Activated CD8-positive, alpha-beta memory T cell treated with anti-CD3 and anti-CD28 coated beads, Interleukin-2, amount 50 U/mL, for 48 hours (primary cell): ENCODE measurements around the gene EMILIN3.

Source experiments
- DNase-seq: peaks from one replicate; pipeline ENCODE4 v3.0.0-alpha.2; 2020

EMILIN3 gene

GRCh38 chr20:41344938-41345728, 21.5 kb downstream of the EMILIN3 start:
- no peak for DNase-seq

GRCh38 chr20:41344477-41344876, 22.1 kb downstream of the EMILIN3 start:
- no peak for DNase-seq

- no peak for DNase-seq
These were observed 23.8 kb downstream of the EMILIN3 start for GRCh38 chr20:41342474-41343464.

GRCh38 chr20:41340327-41341055, 26.1 kb downstream of the EMILIN3 start, which contains the start of gene LPIN3:
TSS of gene LPIN3 (plus strand) at chr20:41340821. CDS start at chr20:41345804, 4,983 bp downstream.
- peak; percentile 81 for DNase-seq

- DNase-seq, result peak; percentile 97
These were observed 26.7 kb downstream of the EMILIN3 start for GRCh38 chr20:41339957-41340326.

GRCh38 chr20:41336711-41337492, 29.7 kb downstream of the EMILIN3 start:
- DNase-seq, result no peak

- no peak for DNase-seq
These were observed 31.0 kb downstream of the EMILIN3 start for GRCh38 chr20:41335591-41335990.

GRCh38 chr20:41334443-41335421, 31.9 kb downstream of the EMILIN3 start:
- no peak for DNase-seq

- no peak for DNase-seq
These were observed 32.6 kb downstream of the EMILIN3 start for GRCh38 chr20:41334036-41334435.

GRCh38 chr20:41331731-41332130, 34.9 kb downstream of the EMILIN3 start:
- DNase-seq, result no peak

- no peak for DNase-seq
These were observed 35.7 kb downstream of the EMILIN3 start for GRCh38 chr20:41330941-41331340.

GRCh38 chr20:41330343-41330720, 36.3 kb downstream of the EMILIN3 start:
- DNase-seq, result no peak

- peak; percentile 75 for DNase-seq
These were observed 36.9 kb downstream of the EMILIN3 start for GRCh38 chr20:41329435-41330342.

- no peak for DNase-seq
These were observed 39.4 kb downstream of the EMILIN3 start for GRCh38 chr20:41327178-41327577.

GRCh38 chr20:41320976-41321375, 45.6 kb downstream of the EMILIN3 start:
- no peak for DNase-seq

- DNase-seq, result no peak
These were observed 46.2 kb downstream of the EMILIN3 start for GRCh38 chr20:41320441-41320840.

GRCh38 chr20:41318271-41318649, 48.4 kb downstream of the EMILIN3 start:
- DNase-seq, result no peak

- peak; percentile 97 for DNase-seq
These were observed 48.9 kb downstream of the EMILIN3 start, which contains the start of gene ZHX3 for GRCh38 chr20:41317546-41318270. TSS of gene ZHX3 (minus strand) at chr20:41317731. CDS start at chr20:41204916, 112,815 bp downstream.
